ENCODE data around the gene GLB1L.
A peak's percentile ranks its signal among the peaks of the same experiment; 100 is the strongest.

Gene GLB1L

DNA sequence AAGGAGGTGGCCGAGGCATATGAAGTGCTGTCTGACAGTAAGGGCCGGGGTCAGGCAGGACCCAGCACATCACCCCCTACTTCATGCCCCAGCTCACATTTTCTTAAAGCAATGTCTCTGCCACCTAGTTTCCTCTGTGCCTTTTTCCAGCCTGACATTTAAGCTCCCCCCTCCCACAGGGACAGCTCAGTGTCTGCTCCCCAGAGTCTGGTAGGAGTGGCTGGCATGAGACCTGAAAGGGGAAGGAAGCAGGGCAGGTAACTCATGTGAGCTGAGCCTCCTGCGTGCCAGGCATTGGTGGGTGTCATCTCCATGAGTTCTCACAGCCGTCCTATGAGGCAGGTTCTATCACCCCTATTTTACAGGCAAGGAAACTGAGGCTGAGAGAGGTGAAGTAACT, 35.4 kb upstream of the GLB1L start:
- no peak for DNase-seq (ENCODE audit: low read depth)
- H3K4me3 ChIP-seq (ENCODE audit: low read length) = no peak overlapping the region
- TF ChIP-seq, protein P1, sequence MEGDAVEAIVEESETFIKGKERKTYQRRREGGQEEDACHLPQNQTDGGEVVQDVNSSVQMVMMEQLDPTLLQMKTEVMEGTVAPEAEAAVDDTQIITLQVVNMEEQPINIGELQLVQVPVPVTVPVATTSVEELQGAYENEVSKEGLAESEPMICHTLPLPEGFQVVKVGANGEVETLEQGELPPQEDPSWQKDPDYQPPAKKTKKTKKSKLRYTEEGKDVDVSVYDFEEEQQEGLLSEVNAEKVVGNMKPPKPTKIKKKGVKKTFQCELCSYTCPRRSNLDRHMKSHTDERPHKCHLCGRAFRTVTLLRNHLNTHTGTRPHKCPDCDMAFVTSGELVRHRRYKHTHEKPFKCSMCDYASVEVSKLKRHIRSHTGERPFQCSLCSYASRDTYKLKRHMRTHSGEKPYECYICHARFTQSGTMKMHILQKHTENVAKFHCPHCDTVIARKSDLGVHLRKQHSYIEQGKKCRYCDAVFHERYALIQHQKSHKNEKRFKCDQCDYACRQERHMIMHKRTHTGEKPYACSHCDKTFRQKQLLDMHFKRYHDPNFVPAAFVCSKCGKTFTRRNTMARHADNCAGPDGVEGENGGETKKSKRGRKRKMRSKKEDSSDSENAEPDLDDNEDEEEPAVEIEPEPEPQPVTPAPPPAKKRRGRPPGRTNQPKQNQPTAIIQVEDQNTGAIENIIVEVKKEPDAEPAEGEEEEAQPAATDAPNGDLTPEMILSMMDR (IDR thresholded peaks at IDR 0.05; ENCODE audit: insufficient read depth, low read depth, low read length, missing control alignments) = no peak

DNA sequence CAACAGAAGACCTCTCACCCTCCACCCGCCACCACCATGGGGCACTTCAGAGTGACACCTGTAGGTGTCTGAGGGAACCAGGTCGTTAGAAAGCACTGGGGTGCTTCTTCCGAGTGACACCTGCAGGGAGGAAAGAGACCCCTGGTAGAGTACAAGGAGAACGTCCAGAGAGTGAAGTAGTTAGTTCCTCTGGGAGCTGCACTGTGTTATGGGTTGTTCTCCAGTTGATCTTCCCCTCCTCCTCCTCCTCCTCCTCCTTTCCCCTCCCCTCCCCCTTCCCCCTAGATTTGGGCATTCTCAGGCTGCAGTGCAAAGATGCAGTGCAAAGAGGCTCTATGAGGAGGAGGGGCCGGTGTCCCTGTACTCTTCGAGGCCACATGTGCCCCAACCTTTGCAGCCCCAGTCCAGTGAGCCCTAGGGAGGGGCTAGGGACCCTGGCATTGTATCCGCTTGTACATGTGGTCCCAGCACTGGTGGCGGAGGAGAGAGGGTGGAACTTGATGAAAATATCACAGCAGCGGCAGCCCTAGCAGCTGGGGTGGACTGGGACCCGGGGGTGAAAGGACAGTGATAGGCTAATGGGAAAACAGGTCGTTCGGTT, 34.8 kb upstream of the GLB1L start:
- DNase-seq (ENCODE audit: low read depth) = no peak
- H3K4me3 ChIP-seq (ENCODE audit: low read length) = peak overlapping the region; percentile 68
- TF ChIP-seq, protein P1 (IDR thresholded peaks at IDR 0.05; ENCODE audit: insufficient read depth, low read depth, low read length, missing control alignments) = peak; percentile 4

- DNase-seq (ENCODE audit: low read depth) = peak; percentile 100
- peak within 1 kb of the TSS; percentile 68 for H3K4me3 ChIP-seq (ENCODE audit: low read length)
- TF ChIP-seq, protein P1 (IDR thresholded peaks at IDR 0.05; ENCODE audit: insufficient read depth, low read depth, low read length, missing control alignments) = no peak
Measured at GRCh38 chr2:219279151-219279915, 34.1 kb upstream of the GLB1L start, which contains the start of gene DNAJB2. Gene DNAJB2 (plus strand): TSS chr2:219279366. CDS start chr2:219279834, 468 bp downstream.

DNA sequence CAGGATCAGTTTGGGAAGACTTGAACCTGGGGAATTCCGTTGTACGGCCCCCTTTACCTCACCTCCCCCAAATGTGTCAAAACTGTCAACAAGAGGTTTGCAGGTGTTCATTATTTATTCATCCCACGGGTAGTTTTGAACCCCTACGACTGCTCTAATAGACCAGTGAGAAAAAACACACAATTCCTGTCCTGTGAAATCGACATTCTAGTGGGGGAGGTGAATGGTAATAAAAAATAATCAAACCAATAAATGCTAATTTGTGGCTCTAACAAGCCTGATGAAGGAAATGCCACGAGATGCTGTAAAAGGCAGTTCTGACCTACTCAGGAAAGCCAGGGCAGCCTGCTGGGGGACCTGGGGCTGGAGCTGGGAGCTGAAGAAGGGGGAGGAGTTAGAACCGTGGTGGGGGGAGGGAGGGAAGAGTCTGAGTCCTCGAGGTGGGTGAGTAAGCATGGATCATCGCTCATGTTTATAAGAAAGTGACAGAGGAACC, 33.5 kb upstream of the GLB1L start:
- TF ChIP-seq, protein P1 (IDR thresholded peaks at IDR 0.05; ENCODE audit: insufficient read depth, low read depth, low read length, missing control alignments) = no peak
- no peak for DNase-seq (ENCODE audit: low read depth)
- H3K4me3 ChIP-seq (ENCODE audit: low read length) = peak overlapping the region; percentile 21

DNA sequence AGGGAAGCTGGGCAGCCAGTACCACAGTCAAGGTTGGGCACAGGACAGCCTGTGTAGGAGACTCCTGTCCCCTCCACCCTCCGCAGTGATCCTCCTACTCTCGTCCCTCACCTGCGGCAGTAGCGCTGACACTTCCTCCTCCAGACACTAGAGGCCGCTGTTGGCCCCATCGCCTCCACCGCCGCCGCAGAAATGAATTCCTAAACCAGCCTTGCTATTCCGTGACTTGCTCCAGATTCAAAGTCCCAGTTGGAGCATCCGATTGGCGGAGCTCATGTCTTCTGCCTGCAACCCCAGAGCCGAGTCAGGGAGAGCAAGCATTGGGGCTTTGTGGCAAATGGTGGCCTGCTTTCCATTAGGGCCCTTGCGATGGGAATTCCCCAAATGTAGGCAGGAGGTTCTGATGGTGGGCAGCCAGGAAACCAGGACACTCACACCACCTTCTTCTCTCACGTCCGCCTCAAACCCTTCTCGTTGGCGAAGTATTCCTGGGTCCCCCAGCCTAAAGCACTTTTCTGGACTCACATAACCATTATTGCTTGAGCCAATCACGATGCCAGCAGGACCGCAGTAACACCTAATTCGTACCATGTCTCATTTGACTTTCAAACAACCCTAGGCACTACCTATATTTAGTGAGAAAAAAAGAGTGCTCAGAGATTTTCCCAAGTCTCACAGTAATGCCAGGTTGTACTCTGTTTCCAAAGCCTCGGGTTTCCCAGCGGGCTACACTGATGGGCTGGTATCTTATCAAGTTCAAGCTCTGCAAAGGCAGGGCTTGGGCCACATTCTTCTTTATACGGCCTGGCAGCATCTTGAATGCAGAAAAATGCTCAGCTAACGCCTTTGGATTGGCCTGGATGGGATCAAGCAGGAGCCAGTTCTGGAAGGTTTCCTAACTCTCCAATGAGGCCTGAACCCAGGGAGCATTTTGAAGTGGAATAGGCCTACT, 32.7 kb upstream of the GLB1L start:
- peak; percentile 80 for DNase-seq (ENCODE audit: low read depth)

GRCh38 chr2:219274361-219274921, 29.2 kb upstream of the GLB1L start:
- H3K4me3 ChIP-seq (ENCODE audit: low read length) = peak overlapping the region; percentile 10
- peak; percentile 97 for DNase-seq (ENCODE audit: low read depth)
- TF ChIP-seq, protein P1 (IDR thresholded peaks at IDR 0.05; ENCODE audit: insufficient read depth, low read depth, low read length, missing control alignments) = peak; percentile 9

More for the DNA sequence above, 32.7 kb upstream of the GLB1L start:
- H3K4me3 ChIP-seq (ENCODE audit: low read length) = no peak overlapping the region
- TF ChIP-seq, protein P1 (IDR thresholded peaks at IDR 0.05; ENCODE audit: insufficient read depth, low read depth, low read length, missing control alignments) = peak; percentile 98
